ENCODE results near the gene CACNA1S. TPM values are rescaled to one million over a fixed set of nuclear protein-coding genes. Genes with fewer than 3 reads are reported as not detected.

CACNA1S gene
- total RNA-seq, 3 donors from 2014 or later = not detected

GRCh38 chr1:201142849-201143725, 30.9 kb upstream of the CACNA1S start:
- no peak for DNase-seq (ENCODE audit: low spot score in 2 of 2)
- Histone ChIP-seq H3K4me1 (no peaks in the 10 kb centered on the region), H3K27me3 (no peaks in the 10 kb centered on the region), H3K36me3 (peaks cover 4% of the 10 kb centered on the region), H3K4me3 (no peak overlapping the region), H3K9me3 (no peaks in the 10 kb centered on the region), H3K27ac (no peak overlapping the region)
- TF ChIP-seq POLR2AphosphoS5 (IDR thresholded peaks at IDR 0.05) (no peak), CTCF (IDR thresholded peaks at IDR 0.05) (no peak), POLR2A (IDR thresholded peaks at IDR 0.05) (no peak)
- intact Hi-C loops (cut with DNase I; ENCODE audit: low total_unique reads) = loop anchor here (2.0 kb wide), 1 partner anchor 36 kb away; no protein-coding TSS in a partner anchor

GRCh38 chr1:201142011-201142848, 30.0 kb upstream of the CACNA1S start:
- DNase-seq (ENCODE audit: low spot score in 2 of 2) = no peak
- intact Hi-C loops (cut with DNase I; ENCODE audit: low total_unique reads) = loop anchor here (2.0 kb wide), 1 partner anchor 35 kb away; no protein-coding TSS in a partner anchor
- Histone ChIP-seq H3K9me3 (no peaks in the 10 kb centered on the region), H3K4me1 (no peaks in the 10 kb centered on the region), H3K4me3 (no peak overlapping the region), H3K27ac (peak overlapping the region in 1 of 2 donors; percentile 19), H3K36me3 (peaks cover 4% of the 10 kb centered on the region), H3K27me3 (no peaks in the 10 kb centered on the region)
- TF ChIP-seq CTCF (IDR thresholded peaks at IDR 0.05) (no peak), POLR2AphosphoS5 (IDR thresholded peaks at IDR 0.05) (no peak), POLR2A (IDR thresholded peaks at IDR 0.05) (no peak)

GRCh38 chr1:201141418-201141817, 29.2 kb upstream of the CACNA1S start:
- Histone ChIP-seq H3K4me3 (no peak overlapping the region), H3K9me3 (no peaks in the 10 kb centered on the region), H3K36me3 (peaks cover 4% of the 10 kb centered on the region), H3K27ac (no peak overlapping the region), H3K4me1 (no peaks in the 10 kb centered on the region), H3K27me3 (no peaks in the 10 kb centered on the region)
- DNase-seq (ENCODE audit: low spot score in 2 of 2) = no peak
- intact Hi-C loops (cut with DNase I; ENCODE audit: low total_unique reads) = no loop called here
- TF ChIP-seq POLR2AphosphoS5 (IDR thresholded peaks at IDR 0.05) = no peak
- no peak for TF ChIP-seq POLR2A (IDR thresholded peaks at IDR 0.05)
- no peak for TF ChIP-seq CTCF (IDR thresholded peaks at IDR 0.05)

DNA sequence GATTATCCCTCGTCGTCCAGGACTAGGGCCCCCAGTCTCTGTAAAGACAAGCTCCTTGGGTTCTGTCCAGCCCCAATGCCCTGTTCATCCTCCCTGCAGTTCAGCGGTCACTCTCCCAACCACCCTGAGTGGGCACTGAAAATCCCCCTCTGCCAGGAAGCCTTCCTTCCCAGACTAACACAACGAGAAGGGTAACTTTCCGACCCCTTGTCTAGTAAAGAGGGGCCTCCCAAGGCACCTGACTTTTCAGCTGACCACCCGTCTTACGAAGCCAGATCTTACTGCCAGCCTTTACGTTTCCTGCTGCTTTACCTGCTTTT, 28.7 kb upstream of the CACNA1S start:
- H3K27me3 ChIP-seq = no peaks in the 10 kb centered on the region
- intact Hi-C loops (cut with DNase I; ENCODE audit: low total_unique reads) = no loop called here
- H3K4me3 ChIP-seq = no peak overlapping the region
- DNase-seq (ENCODE audit: low spot score in 2 of 2) = no peak
- H3K36me3 ChIP-seq = peaks cover 4% of the 10 kb centered on the region
- TF ChIP-seq CTCF (IDR thresholded peaks at IDR 0.05) (no peak), POLR2A (IDR thresholded peaks at IDR 0.05) (no peak), POLR2AphosphoS5 (IDR thresholded peaks at IDR 0.05) (no peak)
- no peaks in the 10 kb centered on the region for H3K4me1 ChIP-seq
- no peak overlapping the region for H3K27ac ChIP-seq
- H3K9me3 ChIP-seq = no peaks in the 10 kb centered on the region
